NCI-H446 (cell line): Measurements from ENCODE around the gene ZNF334.

Experiments
- DNase-seq, 2 experiments: peaks; one replicate each; lab custom pipeline; 2025; lab: John Stamatoyannopoulos, UW

ZNF334 gene

GRCh38 chr20:46512943-46513844 lies at the start of gene ZNF334:
Gene ZNF334, minus strand, starts transcription at chr20:46513559. Its CDS starts 1,457 bp downstream, at chr20:46512102.
- DNase-seq: peak; percentile 22 to 61

DNA sequence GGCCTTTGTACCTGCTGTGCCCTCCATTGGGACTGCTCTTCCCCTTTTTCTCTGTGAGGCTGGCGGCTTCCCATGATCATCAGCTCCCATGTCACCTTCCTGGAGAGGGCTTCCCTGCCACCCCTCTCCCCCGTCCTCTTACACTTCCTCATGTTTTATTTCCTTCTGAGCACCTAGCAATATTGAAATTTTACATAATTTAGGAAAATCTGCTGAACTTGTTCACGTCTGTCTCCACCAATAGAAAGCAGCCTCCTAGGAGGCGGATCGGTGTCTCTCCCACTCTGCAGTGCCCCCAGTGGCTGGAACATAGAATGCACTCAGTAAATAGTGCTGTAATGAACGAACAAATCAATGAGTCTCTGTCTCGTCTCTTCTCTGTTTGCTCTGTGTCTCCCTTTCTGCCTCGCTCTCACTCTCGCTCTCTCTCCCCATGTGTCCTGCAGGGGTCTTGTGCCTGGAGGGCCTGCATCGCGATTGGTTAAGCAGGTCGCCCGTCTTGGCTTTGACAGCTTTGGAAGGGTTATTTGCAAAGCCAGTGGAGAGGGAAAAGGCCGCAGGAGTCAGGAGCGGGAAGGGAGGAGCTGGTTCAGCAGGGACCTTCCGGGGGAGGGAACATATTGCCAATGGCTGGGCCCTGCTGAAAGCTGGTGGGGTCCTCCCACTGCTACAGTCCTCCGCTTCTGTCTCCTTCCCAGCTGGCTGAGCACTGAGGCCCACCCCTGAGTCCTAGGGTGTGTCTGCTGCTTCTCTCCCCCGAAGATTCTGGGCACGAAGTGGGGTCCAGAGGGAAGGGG lies 49.2 kb upstream of the ZNF334 start:
- DNase-seq: peak; percentile 67 to 69

DNA sequence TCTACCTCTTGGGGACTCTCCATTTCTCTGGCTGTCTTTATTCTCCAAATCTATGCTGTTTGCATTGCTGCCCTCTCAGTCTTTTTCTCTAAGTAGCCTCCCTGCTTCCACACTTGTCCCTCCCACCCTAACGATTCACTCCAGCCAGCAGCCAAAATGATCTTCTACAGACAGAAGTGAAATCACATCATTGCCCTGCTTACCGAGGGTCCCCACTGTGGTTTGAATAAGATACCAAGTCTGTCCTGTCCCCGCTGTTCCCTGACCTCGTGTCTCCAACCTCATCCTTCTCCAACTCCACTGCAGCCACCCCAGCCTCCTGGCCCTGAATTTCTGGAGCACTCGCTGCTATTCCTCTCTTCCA lies 48.6 kb upstream of the ZNF334 start:
- DNase-seq: no peak

DNA sequence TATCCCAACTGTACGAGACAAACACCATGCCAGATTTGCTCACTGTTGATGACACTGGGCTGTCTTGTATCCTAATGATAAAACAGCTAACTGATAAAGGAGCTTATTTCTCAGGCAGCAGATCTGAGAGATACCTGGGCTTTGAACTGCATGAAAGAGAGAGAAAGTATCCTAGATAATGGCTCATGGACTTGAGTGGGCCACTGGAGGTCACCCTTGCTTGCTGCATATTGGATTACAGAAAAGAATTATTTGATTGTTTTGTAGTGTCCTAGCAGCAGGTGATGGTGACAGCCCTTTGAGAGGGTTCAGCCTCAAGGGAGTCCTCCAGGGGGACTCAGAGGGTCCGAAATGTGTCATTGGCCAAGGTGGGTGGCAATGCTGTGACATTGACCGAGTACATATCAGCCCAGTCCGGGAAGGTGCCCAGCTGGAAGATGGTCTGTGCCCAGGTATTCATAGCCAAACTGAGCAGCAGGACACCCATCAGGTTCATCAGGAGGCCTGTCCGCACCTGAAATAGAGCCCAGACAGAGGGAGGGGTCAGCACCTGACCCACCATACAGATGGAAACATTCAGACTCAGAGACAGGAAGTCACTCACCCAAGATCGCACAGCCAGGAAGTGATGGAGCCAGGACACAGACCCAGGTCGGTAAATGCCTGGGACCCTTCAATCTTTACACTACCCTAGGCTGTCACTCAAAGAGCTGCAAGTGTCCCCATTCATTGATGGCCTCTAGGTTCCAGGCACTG lies 46.5 kb upstream of the ZNF334 start:
- no peak for DNase-seq

DNA sequence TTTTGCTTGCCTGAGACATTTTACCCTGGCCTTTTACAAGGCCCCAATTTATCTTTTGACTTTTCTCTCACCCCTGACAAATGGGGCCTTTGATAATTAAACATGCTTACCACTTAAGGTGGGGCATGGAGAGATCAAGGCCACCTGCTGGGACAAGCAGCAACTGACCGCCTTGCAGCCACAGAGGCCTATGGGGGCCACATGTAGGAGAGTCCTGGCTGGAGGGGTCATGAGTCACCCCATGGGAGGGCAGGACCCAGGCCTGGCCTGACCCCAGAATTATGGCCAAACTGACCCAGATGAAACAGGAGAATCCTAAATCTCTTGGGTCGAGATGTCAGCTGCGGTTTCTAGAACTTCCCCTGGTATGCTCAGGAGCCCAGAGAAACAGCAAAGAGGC lies 45.6 kb upstream of the ZNF334 start:
- no peak for DNase-seq

DNA sequence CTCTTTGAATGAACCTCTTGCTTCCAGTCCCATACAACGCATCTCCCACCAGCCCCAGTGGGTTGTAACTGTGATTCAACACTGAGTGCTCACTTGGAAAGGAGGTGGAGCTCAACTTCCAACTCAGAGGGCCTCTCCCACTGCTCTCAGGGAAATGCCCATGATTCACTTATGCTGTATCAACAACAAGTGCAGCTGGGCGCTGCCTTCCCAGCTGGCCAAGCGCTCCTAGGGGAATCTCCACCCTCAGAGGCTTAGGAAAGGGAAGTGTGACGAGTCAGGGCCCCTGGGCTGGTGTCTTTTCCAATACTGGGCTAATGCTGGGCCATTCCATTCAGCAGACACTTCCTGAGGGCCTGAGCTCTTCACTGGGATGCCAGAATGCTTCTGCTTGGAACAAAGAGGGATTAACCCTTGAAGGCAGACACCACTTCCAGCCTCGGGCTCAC lies 45.2 kb upstream of the ZNF334 start:
- no peak for DNase-seq

- DNase-seq: no peak
Observed at GRCh38 chr20:46557231-46557956, 44.0 kb upstream of the ZNF334 start.

GRCh38 chr20:46555370-46555956 lies 42.1 kb upstream of the ZNF334 start:
- no peak for DNase-seq

GRCh38 chr20:46554828-46555227 lies 41.5 kb upstream of the ZNF334 start:
- no peak for DNase-seq

GRCh38 chr20:46553926-46554325 lies 40.6 kb upstream of the ZNF334 start:
- no peak for DNase-seq

DNA sequence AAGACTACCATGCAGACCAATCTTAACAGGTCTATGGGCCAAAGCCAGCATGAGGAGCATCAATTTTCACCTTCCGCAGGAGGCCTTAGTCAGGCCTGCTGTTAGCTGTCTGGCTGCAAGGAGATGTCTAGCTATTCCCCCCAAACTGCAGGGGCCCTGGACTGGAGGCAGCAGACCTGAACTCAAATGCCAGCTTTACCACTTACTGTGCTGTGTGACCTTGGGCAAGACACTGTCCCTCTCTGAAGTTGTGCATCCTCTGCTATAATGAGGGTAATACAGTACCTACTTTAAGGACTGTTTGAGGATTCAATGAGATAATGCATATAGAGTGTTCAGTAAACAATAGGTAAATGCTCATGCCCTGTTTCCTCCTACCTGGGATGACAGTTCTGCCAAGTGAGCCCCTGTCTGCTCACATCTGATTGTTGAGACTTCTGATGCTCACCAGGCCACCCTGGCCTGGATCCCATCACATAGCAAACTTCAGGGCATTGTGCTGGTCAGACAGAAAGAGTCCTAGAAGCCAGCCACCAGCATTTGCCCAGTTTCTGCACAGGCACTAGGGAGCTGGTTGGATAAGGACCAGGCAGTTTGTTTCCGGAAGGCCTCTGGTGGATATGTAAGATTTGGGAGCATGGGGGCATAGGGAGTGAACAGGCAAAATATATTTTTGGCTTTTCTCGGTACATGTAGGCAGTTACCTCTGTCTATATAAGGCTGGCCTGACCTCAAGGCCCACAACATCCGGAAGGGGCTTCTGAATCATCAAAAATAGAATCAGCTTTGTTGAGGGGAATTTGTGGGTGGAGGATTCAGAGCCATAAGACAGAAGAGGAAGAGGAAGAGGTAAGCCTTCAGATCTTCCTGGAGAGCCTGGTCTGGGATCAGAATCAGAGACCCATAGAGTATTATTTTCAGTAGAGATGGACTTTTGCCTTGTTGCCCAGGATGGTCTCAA lies 39.4 kb upstream of the ZNF334 start:
- DNase-seq: no peak

DNA sequence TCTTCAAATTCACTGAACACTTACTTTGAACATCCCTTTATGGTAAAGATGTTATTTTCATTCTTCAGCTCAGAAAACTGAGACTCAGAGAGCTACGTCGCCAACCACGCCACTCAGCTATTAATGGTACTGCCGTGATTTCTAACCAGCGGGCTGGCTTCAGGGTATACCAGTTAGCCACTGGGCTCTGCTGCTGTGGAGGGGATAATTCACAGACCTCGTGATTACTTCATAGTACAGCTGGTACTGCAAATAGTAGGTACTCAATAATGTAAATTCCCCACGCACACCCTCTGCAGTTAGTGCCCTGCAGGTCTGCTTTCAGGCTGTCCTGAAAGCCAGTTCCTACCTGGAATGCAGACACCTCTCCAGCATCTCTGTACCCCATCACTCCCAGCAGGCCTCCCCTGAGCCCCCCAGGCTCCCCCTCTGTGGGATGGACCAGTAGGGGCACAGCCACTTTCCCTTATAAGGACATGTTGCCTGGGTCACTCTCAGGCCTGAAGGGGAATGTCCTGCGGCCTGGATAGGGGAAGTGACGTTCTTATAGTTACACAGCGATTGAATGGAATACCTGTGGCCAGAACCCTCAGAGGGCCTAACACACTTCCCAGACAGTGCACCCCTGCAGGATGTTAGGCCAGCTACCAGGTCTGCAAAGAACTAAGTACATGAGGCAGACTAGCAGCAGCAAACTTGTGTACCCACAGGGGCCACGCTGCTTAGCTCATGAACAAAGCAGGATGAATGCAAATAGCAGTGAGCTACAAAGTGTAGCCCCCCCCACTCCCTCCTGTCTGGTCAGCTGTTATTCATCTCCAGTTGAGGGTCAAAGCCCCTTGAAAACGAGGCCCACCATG lies 38.4 kb upstream of the ZNF334 start:
- DNase-seq: no peak

DNA sequence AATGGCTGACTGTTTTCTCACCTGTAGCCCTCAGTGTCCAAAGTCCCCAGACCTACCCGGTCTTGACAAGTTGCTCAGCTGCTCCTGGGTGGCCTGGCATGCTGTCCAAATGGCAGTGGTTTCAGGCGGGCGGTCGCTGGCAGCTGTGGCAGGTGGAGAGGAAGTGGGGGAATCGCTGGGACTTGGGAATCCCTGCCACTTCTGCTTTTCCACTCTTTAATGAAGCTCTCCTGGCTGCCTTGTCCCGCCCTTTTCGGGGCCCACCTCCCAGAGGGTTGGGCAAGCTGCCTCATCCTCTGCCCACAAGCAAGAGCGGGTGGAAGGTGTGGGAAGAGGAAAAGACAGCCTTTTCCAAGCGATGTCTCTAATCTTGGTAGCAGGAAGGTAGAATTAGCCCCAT lies 37.1 kb upstream of the ZNF334 start, which contains the start of gene OCSTAMP:
TSS of gene OCSTAMP (minus strand) at position 194 of the 400 bp plus-strand sequence. CDS start at position 100, 94 bp downstream.
- no peak for DNase-seq

DNA sequence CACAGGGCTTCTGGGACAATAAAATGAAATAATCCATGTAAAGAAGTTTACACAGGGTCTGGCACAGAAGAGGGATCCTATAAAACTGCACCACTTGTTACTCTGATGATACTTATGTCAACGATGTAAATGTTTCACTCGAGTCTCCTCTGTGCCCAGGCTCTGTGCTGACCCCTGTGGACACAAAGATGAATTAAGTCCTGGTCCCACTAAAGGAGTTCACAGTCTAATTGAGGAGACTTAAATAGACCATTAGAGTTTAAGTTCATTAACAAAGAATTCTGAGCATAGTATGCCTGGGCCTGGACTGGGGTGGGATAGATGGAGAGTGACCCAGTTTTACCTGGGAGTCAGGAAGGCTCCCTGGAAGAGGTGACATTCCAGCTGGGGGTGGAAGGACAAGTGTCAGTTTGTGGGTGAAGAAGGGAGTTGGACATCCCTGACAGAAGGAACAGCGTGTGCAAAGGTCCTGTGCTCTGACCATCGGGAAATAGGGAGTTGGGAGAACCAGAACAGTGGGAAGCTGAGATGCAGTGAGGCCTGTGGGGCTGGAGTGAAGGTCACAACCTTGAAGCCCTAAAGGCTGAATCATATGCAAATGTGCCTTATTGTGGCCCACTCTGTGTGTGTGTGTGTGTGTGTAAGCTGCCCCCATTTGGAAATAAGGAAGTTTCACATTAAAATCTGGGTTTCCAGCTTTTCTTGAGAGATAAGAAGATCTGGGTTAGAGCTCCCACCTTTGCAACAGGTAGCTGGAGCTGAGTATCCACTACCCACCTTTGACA lies 36.0 kb upstream of the ZNF334 start:
- DNase-seq: no peak

- no peak for DNase-seq
Observed at GRCh38 chr20:46548688-46549087, 35.3 kb upstream of the ZNF334 start.

- DNase-seq: no peak
Observed at GRCh38 chr20:46547995-46548394, 34.6 kb upstream of the ZNF334 start.

DNA sequence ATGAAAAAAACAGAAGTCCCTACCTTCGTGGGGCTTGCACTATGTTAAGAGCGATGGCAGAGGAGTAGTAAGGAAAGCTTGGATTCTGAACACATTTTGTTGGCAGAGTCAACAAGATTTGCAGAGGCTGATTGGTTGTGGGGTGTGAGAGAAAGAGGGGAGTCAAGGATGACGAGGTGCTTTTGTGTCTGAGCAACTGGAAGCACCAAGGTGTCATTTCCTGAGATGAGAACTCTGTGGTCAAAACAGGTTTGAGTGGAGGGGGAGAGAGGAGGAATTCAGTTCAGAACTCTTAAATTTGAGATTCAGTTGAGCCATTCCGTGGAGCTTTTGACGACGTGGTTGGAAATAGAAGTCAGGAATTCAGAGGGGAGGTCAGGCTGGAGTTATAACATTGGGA lies 33.6 kb upstream of the ZNF334 start:
- DNase-seq: no peak

- DNase-seq: no peak
Observed at GRCh38 chr20:46546298-46546697, 32.9 kb upstream of the ZNF334 start.
